Activated CD4-positive, alpha-beta memory T cell treated with anti-CD3 and anti-CD28 coated beads, Interleukin-2, amount 10 ng/mL, durations not matched to agents 7 days and 5 days (primary cell): Measurements from ENCODE around the gene AXIN1. TPM values are rescaled to one million over a fixed set of nuclear protein-coding genes. Genes with fewer than 3 reads are reported as not detected.

Experiments
- CTCF ChIA-PET: fragments of 350-600 bp; sonication (Branson Sonifier 250); formaldehyde crosslinking; loops from one replicate; lab custom pipeline; 2021; ENCODE audit warnings: antibody characterized with exemption, inconsistent platforms; lab: Charles Lee
- POLR2A ChIA-PET: fragments of 350-600 bp; sonication (Branson Sonifier 250); formaldehyde crosslinking; loops from one replicate; lab custom pipeline; 2021; ENCODE audit warnings: antibody characterized with exemption; lab: Charles Lee
- DNase-seq: peaks from one replicate; pipeline ENCODE4 v3.0.0-alpha.2; 2020
- H3K27ac Mint-ChIP-seq: one replicate; pipeline ENCODE4 v1.8.0; 2021; ENCODE audit warnings: mild to moderate bottlenecking, mixed read lengths
- H3K27me3 Mint-ChIP-seq: one replicate; pipeline ENCODE4 v1.8.0; 2021; ENCODE audit warnings: mixed read lengths
- H3K36me3 Mint-ChIP-seq: one replicate; pipeline ENCODE4 v1.8.0; 2021; ENCODE audit warnings: low read depth, mixed read lengths
- H3K4me1 Mint-ChIP-seq: one replicate; pipeline ENCODE4 v1.8.0; 2021; ENCODE audit warnings: mixed read lengths
- H3K4me3 Mint-ChIP-seq: one replicate; pipeline ENCODE4 v1.8.0; 2021; ENCODE audit warnings: mild to moderate bottlenecking, mixed read lengths
- H3K9me3 Mint-ChIP-seq: one replicate; pipeline ENCODE4 v1.8.0; 2021; ENCODE audit warnings: mixed read lengths
- total RNA-seq, 2 experiments: library from RNA; stranded (reverse); gene quantifications; one replicate each; pipeline ENCODE4 v1.2.3, GENCODE V29; 2021

The AXIN1 gene
- total RNA-seq, 2 experiments from 2014 or later: 25.4 to 25.7 TPM

GRCh38 chr16:280991-281659 is 71.4 kb downstream of the AXIN1 start:
- CTCF ChIA-PET: no interaction called here
- Mint-ChIP-seq H3K27ac (no peak overlapping the region), H3K36me3 (no peaks in the 10 kb centered on the region)

GRCh38 chr16:280552-280951 is 72.0 kb downstream of the AXIN1 start, which contains the start of gene ARHGDIG:
TSS of gene ARHGDIG (plus strand) at chr16:280591. CDS start at chr16:280681, 90 bp downstream.
- H3K27me3 Mint-ChIP-seq: peaks cover 24% of the 10 kb centered on the region
- no peak within 1 kb of the TSS for H3K27ac Mint-ChIP-seq
- H3K9me3 Mint-ChIP-seq: no peaks in the 10 kb centered on the region
- H3K4me3 Mint-ChIP-seq: no peak within 1 kb of the TSS
- POLR2A ChIA-PET: no interaction called here
- CTCF ChIA-PET: no interaction called here
- no peak for DNase-seq
- H3K36me3 Mint-ChIP-seq: no peaks in the 10 kb centered on the region
- peaks cover 5% of the 10 kb centered on the region for H3K4me1 Mint-ChIP-seq

More at GRCh38 chr16:280991-281659, 71.4 kb downstream of the AXIN1 start:
- H3K4me3 Mint-ChIP-seq: no peak overlapping the region
- DNase-seq: no peak
- POLR2A ChIA-PET: no interaction called here
- no peaks in the 10 kb centered on the region for H3K9me3 Mint-ChIP-seq
- H3K27me3 Mint-ChIP-seq: peaks cover 24% of the 10 kb centered on the region
- peaks cover 5% of the 10 kb centered on the region for H3K4me1 Mint-ChIP-seq

- CTCF ChIA-PET: no interaction called here
- Mint-ChIP-seq H3K4me1 (peaks cover 8% of the 10 kb centered on the region), H3K4me3 (no peak overlapping the region), H3K27me3 (peaks cover 28% of the 10 kb centered on the region), H3K27ac (no peak overlapping the region), H3K36me3 (no peaks in the 10 kb centered on the region), H3K9me3 (no peaks in the 10 kb centered on the region)
- POLR2A ChIA-PET: no interaction called here
- DNase-seq: no peak
Measured at GRCh38 chr16:280005-280460, 72.5 kb downstream of the AXIN1 start.

GRCh38 chr16:279531-279930 is 73.0 kb downstream of the AXIN1 start:
- H3K4me1 Mint-ChIP-seq: peaks cover 9% of the 10 kb centered on the region
- DNase-seq: no peak
- H3K4me3 Mint-ChIP-seq: no peak overlapping the region
- H3K36me3 Mint-ChIP-seq: no peaks in the 10 kb centered on the region
- peaks cover 28% of the 10 kb centered on the region for H3K27me3 Mint-ChIP-seq
- ChIA-PET CTCF (interaction anchor here (1.2 kb wide), 1 partner anchor 44 kb away, joined by 5 read pairs; no protein-coding TSS in a partner anchor), POLR2A (interaction anchor here (1.4 kb wide), 1 partner anchor 44 kb away, joined by 3 read pairs; no protein-coding TSS in a partner anchor)
- no peak overlapping the region for H3K27ac Mint-ChIP-seq
- H3K9me3 Mint-ChIP-seq: no peaks in the 10 kb centered on the region

- peak; percentile 46 for DNase-seq
- Mint-ChIP-seq H3K9me3 (no peaks in the 10 kb centered on the region), H3K36me3 (no peaks in the 10 kb centered on the region), H3K27me3 (peaks cover 28% of the 10 kb centered on the region), H3K4me1 (peaks cover 9% of the 10 kb centered on the region), H3K4me3 (no peak overlapping the region), H3K27ac (no peak overlapping the region)
- CTCF ChIA-PET: interaction anchor here (1.2 kb wide), 1 partner anchor 44 kb away, joined by 5 read pairs; no protein-coding TSS in a partner anchor
- POLR2A ChIA-PET: interaction anchor here (0.7 to 1.4 kb wide), 2 partner anchors 44 to 70 kb away, joined by 3 to 4 read pairs; no protein-coding TSS in a partner anchor
Measured at GRCh38 chr16:278863-279366, 73.6 kb downstream of the AXIN1 start.

GRCh38 chr16:276426-277077 is 76.0 kb downstream of the AXIN1 start:
- DNase-seq: no peak
- Mint-ChIP-seq H3K27ac (no peak overlapping the region), H3K36me3 (no peaks in the 10 kb centered on the region), H3K27me3 (peaks cover 32% of the 10 kb centered on the region), H3K9me3 (no peaks in the 10 kb centered on the region), H3K4me1 (peaks cover 9% of the 10 kb centered on the region), H3K4me3 (no peak overlapping the region)
- ChIA-PET CTCF (no interaction called here), POLR2A (no interaction called here)

GRCh38 chr16:275786-276232 is 76.7 kb downstream of the AXIN1 start, which contains the start of gene RGS11:
TSS of gene RGS11 (minus strand) at chr16:275944. CDS start at chr16:275911, 33 bp downstream.
- no peaks in the 10 kb centered on the region for H3K9me3 Mint-ChIP-seq
- H3K27me3 Mint-ChIP-seq: peaks cover 29% of the 10 kb centered on the region
- POLR2A ChIA-PET: no interaction called here
- CTCF ChIA-PET: no interaction called here
- no peak within 1 kb of the TSS for H3K27ac Mint-ChIP-seq
- DNase-seq: no peak
- H3K36me3 Mint-ChIP-seq: no peaks in the 10 kb centered on the region
- H3K4me1 Mint-ChIP-seq: peaks cover 9% of the 10 kb centered on the region
- no peak within 1 kb of the TSS for H3K4me3 Mint-ChIP-seq

GRCh38 chr16:275041-275641 is 77.4 kb downstream of the AXIN1 start:
- Mint-ChIP-seq H3K9me3 (no peaks in the 10 kb centered on the region), H3K4me1 (peaks cover 9% of the 10 kb centered on the region), H3K4me3 (no peak overlapping the region), H3K27me3 (peaks cover 29% of the 10 kb centered on the region), H3K27ac (no peak overlapping the region), H3K36me3 (no peaks in the 10 kb centered on the region)
- no peak for DNase-seq
- CTCF ChIA-PET: no interaction called here
- POLR2A ChIA-PET: no interaction called here

- ChIA-PET CTCF (no interaction called here), POLR2A (no interaction called here)
- DNase-seq: no peak
- Mint-ChIP-seq H3K4me3 (no peak overlapping the region), H3K27me3 (peaks cover 25% of the 10 kb centered on the region), H3K27ac (no peak overlapping the region), H3K36me3 (no peaks in the 10 kb centered on the region), H3K9me3 (no peaks in the 10 kb centered on the region), H3K4me1 (peaks cover 5% of the 10 kb centered on the region)
Measured at GRCh38 chr16:273547-274421, 78.7 kb downstream of the AXIN1 start.

GRCh38 chr16:272633-273546 is 79.6 kb downstream of the AXIN1 start:
- peaks cover 4% of the 10 kb centered on the region for H3K4me1 Mint-ChIP-seq
- peaks cover 22% of the 10 kb centered on the region for H3K27me3 Mint-ChIP-seq
- no peaks in the 10 kb centered on the region for H3K36me3 Mint-ChIP-seq
- H3K27ac Mint-ChIP-seq: no peak overlapping the region
- H3K4me3 Mint-ChIP-seq: no peak overlapping the region
- no peak for DNase-seq
- no peaks in the 10 kb centered on the region for H3K9me3 Mint-ChIP-seq
- CTCF ChIA-PET: no interaction called here
- POLR2A ChIA-PET: no interaction called here

- Mint-ChIP-seq H3K27me3 (peaks cover 8% of the 10 kb centered on the region), H3K4me1 (peaks cover 6% of the 10 kb centered on the region), H3K36me3 (no peaks in the 10 kb centered on the region), H3K27ac (no peak overlapping the region), H3K4me3 (no peak overlapping the region), H3K9me3 (peaks cover 3% of the 10 kb centered on the region)
- no peak for DNase-seq
- ChIA-PET CTCF (no interaction called here), POLR2A (no interaction called here)
Measured at GRCh38 chr16:270381-271255, 81.9 kb downstream of the AXIN1 start.
